Left ventricle myocardium inferior (tissue), 1 donor: Measurements from ENCODE around the gene GJB1. TPM values are rescaled to one million over a fixed set of nuclear protein-coding genes. Genes with fewer than 3 reads are reported as not detected.
"Not testable (repeated sequence)": the region's sequence is repeated elsewhere in the genome, so short reads cannot be mapped to it uniquely, and the experiment has no call there.

Experiments
- DNase-seq: peaks from one replicate; pipeline ENCODE4 v3.0.0-alpha.2; 2020
- H3K27ac ChIP-seq: fragments of 200-600 bp; replicated peaks from 2 replicates; pipeline ENCODE4 v1.8.0; 2021
- H3K27me3 ChIP-seq: fragments of 200-600 bp; 2 replicates; pipeline ENCODE4 v1.8.0; 2021; ENCODE audit warnings: low read depth
- H3K36me3 ChIP-seq: fragments of 200-600 bp; 2 replicates; pipeline ENCODE4 v1.8.0; 2021
- H3K4me1 ChIP-seq: fragments of 200-600 bp; 2 replicates; pipeline ENCODE4 v1.8.0; 2021
- H3K4me3 ChIP-seq: fragments of 200-600 bp; 2 replicates; pipeline ENCODE4 v1.8.0; 2021; ENCODE audit warnings: mild to moderate bottlenecking, moderate library complexity
- H3K9me3 ChIP-seq: fragments of 200-600 bp; replicated peaks from 2 replicates; pipeline ENCODE4 v1.8.0; 2021
- intact Hi-C: fragments of 100-400 bp; cut with micrococcal nuclease; formaldehyde crosslinking; loops from one replicate; pipeline ENCODE4 v1.11.0; 2022
- total RNA-seq: library from RNA; stranded (reverse); fragmentation: NEBNext Ultra II Directional; extraction: Animal tissue kit (Norgen Biotek cat#: 25700); gene quantifications from one replicate; pipeline ENCODE4 v1.2.1, GENCODE V29; 2021
- TF ChIP-seq, protein P1 (sequence below): fragments of 200-600 bp; IDR thresholded peaks from 2 replicates; pipeline ENCODE4 v1.8.0; 2021; ENCODE audit warnings: antibody characterized with exemption, mild to moderate bottlenecking, borderline replicate concordance
- donor health status: DM: no; HTN: yes; CAD: no; lungs with severe emphysema.

The GJB1 gene
- total RNA-seq, 1 donor from 2014 or later = not detected

DNA sequence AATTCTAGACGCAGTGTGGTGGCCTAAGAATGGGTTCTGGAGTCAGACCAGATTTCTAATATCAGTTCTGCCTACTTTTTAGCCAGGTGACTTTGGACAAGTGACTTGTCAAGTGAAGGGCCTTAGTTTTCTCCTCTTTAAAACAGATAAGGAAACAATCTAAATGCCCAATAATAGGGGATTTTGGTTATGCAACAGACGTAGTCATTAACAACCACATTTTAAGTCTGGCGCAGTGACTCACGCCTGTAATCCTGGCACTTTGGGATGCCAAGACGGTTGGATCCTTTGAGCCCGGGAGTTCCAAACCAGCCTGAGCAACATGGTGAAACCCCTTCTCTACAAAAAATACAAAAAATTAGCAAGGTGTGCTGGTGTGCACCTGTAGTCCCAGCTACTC lies 33.0 kb downstream of the GJB1 start:
- Histone ChIP-seq H3K27me3 (no peaks in the 10 kb centered on the region), H3K27ac (no peak overlapping the region), H3K36me3 (no peaks in the 10 kb centered on the region), H3K4me3 (no peak overlapping the region), H3K4me1 (peaks cover 11% of the 10 kb centered on the region), H3K9me3 (no peaks in the 10 kb centered on the region)
- DNase-seq = no peak
- TF ChIP-seq, protein P1, sequence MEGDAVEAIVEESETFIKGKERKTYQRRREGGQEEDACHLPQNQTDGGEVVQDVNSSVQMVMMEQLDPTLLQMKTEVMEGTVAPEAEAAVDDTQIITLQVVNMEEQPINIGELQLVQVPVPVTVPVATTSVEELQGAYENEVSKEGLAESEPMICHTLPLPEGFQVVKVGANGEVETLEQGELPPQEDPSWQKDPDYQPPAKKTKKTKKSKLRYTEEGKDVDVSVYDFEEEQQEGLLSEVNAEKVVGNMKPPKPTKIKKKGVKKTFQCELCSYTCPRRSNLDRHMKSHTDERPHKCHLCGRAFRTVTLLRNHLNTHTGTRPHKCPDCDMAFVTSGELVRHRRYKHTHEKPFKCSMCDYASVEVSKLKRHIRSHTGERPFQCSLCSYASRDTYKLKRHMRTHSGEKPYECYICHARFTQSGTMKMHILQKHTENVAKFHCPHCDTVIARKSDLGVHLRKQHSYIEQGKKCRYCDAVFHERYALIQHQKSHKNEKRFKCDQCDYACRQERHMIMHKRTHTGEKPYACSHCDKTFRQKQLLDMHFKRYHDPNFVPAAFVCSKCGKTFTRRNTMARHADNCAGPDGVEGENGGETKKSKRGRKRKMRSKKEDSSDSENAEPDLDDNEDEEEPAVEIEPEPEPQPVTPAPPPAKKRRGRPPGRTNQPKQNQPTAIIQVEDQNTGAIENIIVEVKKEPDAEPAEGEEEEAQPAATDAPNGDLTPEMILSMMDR = no peak
- intact Hi-C loops = no loop called here

GRCh38 chrX:71256856-71257255 lies 33.8 kb downstream of the GJB1 start:
- Histone ChIP-seq H3K27ac (no peak overlapping the region), H3K9me3 (no peaks in the 10 kb centered on the region), H3K36me3 (no peaks in the 10 kb centered on the region), H3K4me1 (peaks cover 11% of the 10 kb centered on the region), H3K4me3 (no peak overlapping the region), H3K27me3 (no peaks in the 10 kb centered on the region)
- intact Hi-C loops = no loop called here
- DNase-seq = no peak
- TF ChIP-seq, protein P1 = no peak

GRCh38 chrX:71268624-71269023 lies 45.6 kb downstream of the GJB1 start:
- H3K4me1 ChIP-seq, H3K27ac ChIP-seq, H3K9me3 ChIP-seq, DNase-seq, H3K27me3 ChIP-seq, H3K4me3 ChIP-seq, H3K36me3 ChIP-seq, intact Hi-C loops: not testable (repeated sequence)

GRCh38 chrX:71269801-71270395 lies 46.9 kb downstream of the GJB1 start:
- Histone ChIP-seq H3K4me1 (no peaks in the 10 kb centered on the region), H3K27ac (no peak overlapping the region), H3K27me3 (no peaks in the 10 kb centered on the region), H3K4me3 (no peak overlapping the region), H3K9me3 (no peaks in the 10 kb centered on the region), H3K36me3 (no peaks in the 10 kb centered on the region)
- TF ChIP-seq, protein P1 = no peak
- intact Hi-C loops = no loop called here
- no peak for DNase-seq

- H3K9me3 ChIP-seq, intact Hi-C loops: not testable (repeated sequence)
Observed at GRCh38 chrX:71272313-71272712, 49.3 kb downstream of the GJB1 start.

More at GRCh38 chrX:71272313-71272712, 49.3 kb downstream of the GJB1 start:
- H3K36me3 ChIP-seq, H3K4me1 ChIP-seq, DNase-seq, H3K4me3 ChIP-seq, H3K27me3 ChIP-seq, H3K27ac ChIP-seq: not testable (repeated sequence)

Other genes with a start within 250 kb of the GJB1 start
- gene SNX12, start 154.9 kb upstream of the GJB1 start, total RNA-seq = 42.7 TPM
- 39.5 TPM for gene FOXO4, start 127.4 kb upstream of the GJB1 start, total RNA-seq
- gene CXorf65, start 116.5 kb upstream of the GJB1 start, total RNA-seq = not detected
- 0.99 TPM for gene IL2RG, start 111.6 kb upstream of the GJB1 start, total RNA-seq
- gene MED12, start 104.6 kb upstream of the GJB1 start, total RNA-seq = 23.2 TPM
- 0.41 TPM for gene NLGN3, start 78.4 kb upstream of the GJB1 start, total RNA-seq
- 14.3 TPM for gene ZMYM3, start 30.9 kb downstream of the GJB1 start, total RNA-seq
- 99.2 TPM for gene NONO, start 60.4 kb downstream of the GJB1 start, total RNA-seq
- 111 TPM for gene ITGB1BP2, start 78.5 kb downstream of the GJB1 start, total RNA-seq
- 15.9 TPM for gene TAF1, start 143.1 kb downstream of the GJB1 start, total RNA-seq